ENCODE measurements around the gene FBXO38. TPM values are rescaled to one million over a fixed set of nuclear protein-coding genes. Genes with fewer than 3 reads are reported as not detected.

Gene FBXO38
- total and polyA plus RNA-seq, 9 of the 15 experiments (the other 6 are each of a cell fraction or from before 2014, with no cell fraction given), result 7.4 to 39.4 (median 29.3) TPM

- Histone ChIP-seq H3K27me3 (ENCODE audit: control insufficient read depth in 2 of 2, insufficient read depth in 2 of 2, low read length in 2 of 2) (no peaks in the 10 kb centered on the region), H3K9me1 (ENCODE audit: control insufficient read depth, insufficient read depth, low read length) (no peaks in the 10 kb centered on the region), H3K36me3 (ENCODE audit: control insufficient read depth, insufficient read depth, low read length) (peaks cover 58% of the 10 kb centered on the region), H3K9me3 (replicated peaks; ENCODE audit: control insufficient read depth, insufficient read depth, low read depth, low read length) (no peaks in the 10 kb centered on the region), H4K20me1 (replicated peaks; ENCODE audit: control insufficient read depth, insufficient read depth, low read length) (no peaks in the 10 kb centered on the region), H3K9ac (ENCODE audit: insufficient read depth in 1 of 2, low read depth in 2 of 2, low read length in 2 of 2) (no peak overlapping the region), H2AFZ (ENCODE audit: low read depth, low read length) (no peak overlapping the region), H3K27ac (ENCODE audit: extremely low read depth, low read depth, low read length) (no peak overlapping the region), H3K79me2 (ENCODE audit: control insufficient read depth, insufficient read depth, low read length) (no peaks in the 10 kb centered on the region), H3K4me1 (replicated peaks in 1 of 2; ENCODE audit: control insufficient read depth in 2 of 2, insufficient read depth in 2 of 2, low read length in 2 of 2) (peaks cover 0 to 4% of the 10 kb centered on the region in 2 experiments; a peak in 2 of 5 replicates), H3K4me2 (ENCODE audit: insufficient read depth, low read length) (no peak overlapping the region), H3K4me3 (no peak overlapping the region)
- intact Hi-C loops (cut with micrococcal nuclease) (no loop called here), in situ Hi-C loops (cut with MboI) (loop anchor here (25.0 kb wide), 2 partner anchors 608 to 833 kb away; partner anchors contain the start of gene AFAP1L1)
- DNase-seq (ENCODE audit: extremely low read depth in 1 of 4, low spot score in 3 of 4) (no peak), ATAC-seq (no peak), FAIRE-seq (no peak)
- ChIA-PET POLR2A (no interaction called here), CTCF (ENCODE audit: low intra/inter-chr PET ratio) (no interaction called here)
- 90% methylated on average over 2 of the region's 2 CpGs for WGBS (ENCODE audit: insufficient coverage, low coverage, missing lambda C conversion rate)
- TF ChIP-seq SRSF7 (optimal IDR thresholded peaks at IDR 0.05; ENCODE audit: low read depth, low read length) (no peak), HDAC2 (IDR thresholded peaks at IDR 0.05) (no peak), ZSCAN29 (IDR thresholded peaks at IDR 0.05) (no peak), CREB3L1 (IDR thresholded peaks at IDR 0.05; ENCODE audit: borderline replicate concordance, low read depth) (no peak), JUND (IDR thresholded peaks at IDR 0.05; ENCODE audit: borderline replicate concordance, low read depth, low read length) (no peak), JUND (tag; IDR thresholded peaks at IDR 0.05; ENCODE audit: borderline replicate concordance, low read depth, low read length) (no peak), POU5F1 (IDR thresholded peaks at IDR 0.05; ENCODE audit: borderline replicate concordance, low read depth, low read length, partially characterized antibody) (no peak), TRIM25 (IDR thresholded peaks at IDR 0.05; ENCODE audit: borderline replicate concordance) (no peak), PHF20 (IDR thresholded peaks at IDR 0.05; ENCODE audit: partially characterized antibody) (no peak), ZNF561 (CRISPR knock-in tag; conservative IDR thresholded peaks at IDR 0.05) (no peak), FOXP4 (CRISPR knock-in tag; IDR thresholded peaks at IDR 0.05; ENCODE audit: borderline replicate concordance) (no peak), SP1 (CRISPR knock-in tag; IDR thresholded peaks at IDR 0.05) (no peak), ZNF584 (CRISPR knock-in tag; IDR thresholded peaks at IDR 0.05; ENCODE audit: low read depth) (no peak), ZNF23 (CRISPR knock-in tag; IDR thresholded peaks at IDR 0.05) (no peak)
- BruUV-seq (replicated peaks), result no TSS peak
Measured at GRCh38 chr5:148428848-148429247, 45.1 kb downstream of the FBXO38 start.

Data from K562 (cell line).